HG02678 (cell line): ENCODE results near the gene TEX29.

Experiments
- ATAC-seq: cut with Tn5 transposase; IDR thresholded peaks from one replicate; pipeline ENCODE4 v1.9.1; 2021; ENCODE audit warnings: mild to moderate bottlenecking, moderate library complexity; ENCODE audit not compliant: unreplicated experiment

The TEX29 gene

DNA sequence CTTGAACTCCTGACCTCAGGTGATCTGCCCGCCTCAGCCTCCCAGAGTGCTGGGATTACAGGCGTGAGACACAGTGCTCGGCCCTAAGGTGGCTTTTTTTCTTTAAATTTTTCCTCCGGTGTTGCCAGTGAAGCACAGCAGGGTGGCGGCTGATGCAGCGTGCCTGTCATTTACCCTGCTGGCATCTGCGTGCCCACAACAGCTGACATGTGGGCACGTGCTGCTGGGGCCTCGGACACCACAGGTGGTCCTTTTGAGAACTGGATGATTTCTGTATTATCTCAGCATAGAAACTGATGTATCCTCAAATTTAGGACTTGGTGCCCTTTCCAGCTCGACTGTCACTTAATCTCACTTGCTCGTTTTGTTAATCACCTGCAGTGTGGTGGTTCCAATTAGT lies 31.2 kb upstream of the TEX29 start:
- ATAC-seq, result no peak

GRCh38 chr13:111291908-111292307 lies 28.5 kb upstream of the TEX29 start:
- ATAC-seq, result no peak

GRCh38 chr13:111292710-111293485 lies 27.5 kb upstream of the TEX29 start:
- no peak for ATAC-seq

DNA sequence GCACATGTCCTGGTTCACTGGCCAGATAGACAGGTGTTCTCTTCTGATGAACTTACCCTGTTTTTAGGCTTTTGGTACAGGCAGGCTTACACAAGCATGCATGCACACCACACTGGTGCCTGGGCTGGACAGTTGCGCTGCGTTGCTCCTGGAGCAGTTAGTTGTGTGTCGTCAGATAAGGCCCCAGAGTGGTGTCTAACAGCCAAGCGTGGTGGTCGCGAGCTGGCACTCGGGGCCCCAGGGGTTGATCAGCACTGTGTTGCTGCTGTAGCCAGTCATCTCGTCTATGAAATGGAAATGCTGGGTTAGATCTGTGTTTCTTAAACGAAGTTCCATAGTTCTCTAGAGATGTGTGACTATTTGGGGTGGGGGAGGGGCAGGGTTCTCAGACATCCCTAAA lies 24.6 kb upstream of the TEX29 start:
- no peak for ATAC-seq

DNA sequence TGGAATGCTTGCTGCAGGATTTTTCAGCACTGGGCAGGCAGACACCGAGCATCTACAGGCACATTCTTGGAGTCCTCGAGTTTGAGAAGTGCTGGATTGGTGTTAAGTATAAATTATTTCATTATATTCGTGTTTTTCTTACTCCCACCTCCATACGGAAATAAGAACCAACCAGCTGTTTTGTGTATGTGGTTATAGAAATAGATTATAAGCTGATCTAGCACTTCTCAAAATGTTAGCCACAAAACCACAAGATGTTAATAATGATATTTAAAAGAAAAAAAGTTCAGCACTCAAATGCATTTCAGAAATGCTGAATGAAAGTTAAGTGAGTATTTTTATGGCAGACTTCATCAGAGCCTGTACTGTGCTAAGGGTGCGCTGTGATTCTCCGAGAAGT lies 24.0 kb upstream of the TEX29 start:
- ATAC-seq, result no peak

- no peak for ATAC-seq
These were observed 22.0 kb upstream of the TEX29 start for GRCh38 chr13:111298214-111298975.

DNA sequence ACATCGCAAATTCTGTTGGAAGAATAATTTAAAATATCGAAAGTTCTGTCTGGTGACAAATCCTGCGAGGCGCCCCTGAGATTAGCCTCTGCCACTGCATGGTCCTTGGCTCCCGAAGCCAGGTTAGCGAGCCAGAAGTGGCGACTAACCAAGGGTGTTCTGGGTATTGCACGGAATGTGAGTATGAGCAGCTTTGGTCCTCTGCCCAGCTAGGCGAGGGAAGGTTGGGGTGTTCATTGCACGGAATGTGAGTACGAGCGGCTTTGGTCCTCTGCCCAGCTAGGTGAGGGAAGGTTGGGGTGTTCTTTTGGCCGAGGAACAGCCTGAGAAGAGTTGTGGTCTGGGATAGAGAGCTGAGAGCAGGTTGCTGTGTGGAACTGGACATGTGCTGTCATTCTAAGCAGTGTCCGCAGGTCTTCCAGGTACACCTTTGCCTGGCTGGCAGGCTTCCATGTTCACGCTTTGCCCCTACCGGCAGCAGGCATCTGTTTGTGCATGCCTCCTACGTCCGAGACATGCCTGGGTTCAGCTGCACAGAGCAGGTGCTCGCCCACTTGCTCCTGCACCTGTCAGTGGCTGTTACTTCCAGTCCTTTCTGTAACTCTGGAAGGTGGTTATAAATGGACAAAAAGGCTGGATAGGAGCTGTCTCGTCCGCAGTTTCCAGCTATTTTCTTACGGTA lies 18.3 kb upstream of the TEX29 start:
- ATAC-seq, result no peak

GRCh38 chr13:111303559-111303958 lies 16.9 kb upstream of the TEX29 start:
- ATAC-seq, result peak; percentile 4

GRCh38 chr13:111304041-111304544 lies 16.3 kb upstream of the TEX29 start:
- peak; percentile 95 for ATAC-seq

- no peak for ATAC-seq
These were observed 15.7 kb upstream of the TEX29 start for GRCh38 chr13:111304603-111305289.

DNA sequence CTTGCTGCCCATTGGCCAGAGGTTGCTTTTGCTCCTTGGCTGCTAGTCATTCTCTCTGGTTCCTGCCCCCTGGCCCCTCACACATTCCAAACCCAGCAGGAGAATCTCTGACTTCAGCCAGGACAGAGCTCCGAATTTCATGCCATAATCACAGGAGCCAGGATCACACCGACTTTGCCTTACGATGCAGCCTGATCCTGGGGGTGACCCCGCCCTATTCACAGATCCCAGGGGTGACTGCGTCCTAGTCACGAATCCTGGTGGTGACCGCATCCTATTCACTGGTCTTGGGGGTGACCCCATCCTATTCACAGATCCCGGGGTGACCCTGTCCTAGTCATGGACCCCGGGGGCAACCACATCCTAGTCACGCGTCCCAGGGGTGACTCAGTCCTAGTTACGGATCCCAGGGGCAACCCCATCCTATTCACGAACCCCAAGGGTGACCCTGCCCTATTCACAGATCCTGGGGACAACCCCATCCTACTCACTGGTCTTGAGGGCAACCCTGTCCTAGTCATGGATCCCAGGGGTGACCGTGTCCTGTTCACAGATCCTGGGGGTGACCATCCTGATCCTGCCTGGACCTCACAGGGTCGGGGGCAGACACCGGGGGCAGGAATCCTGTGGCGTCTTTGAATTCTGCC lies 7.4 kb upstream of the TEX29 start:
- no peak for ATAC-seq

- ATAC-seq, result no peak
These were observed 6.5 kb upstream of the TEX29 start for GRCh38 chr13:111313911-111314425.

GRCh38 chr13:111314852-111315251 lies 5.6 kb upstream of the TEX29 start:
- ATAC-seq, result no peak

DNA sequence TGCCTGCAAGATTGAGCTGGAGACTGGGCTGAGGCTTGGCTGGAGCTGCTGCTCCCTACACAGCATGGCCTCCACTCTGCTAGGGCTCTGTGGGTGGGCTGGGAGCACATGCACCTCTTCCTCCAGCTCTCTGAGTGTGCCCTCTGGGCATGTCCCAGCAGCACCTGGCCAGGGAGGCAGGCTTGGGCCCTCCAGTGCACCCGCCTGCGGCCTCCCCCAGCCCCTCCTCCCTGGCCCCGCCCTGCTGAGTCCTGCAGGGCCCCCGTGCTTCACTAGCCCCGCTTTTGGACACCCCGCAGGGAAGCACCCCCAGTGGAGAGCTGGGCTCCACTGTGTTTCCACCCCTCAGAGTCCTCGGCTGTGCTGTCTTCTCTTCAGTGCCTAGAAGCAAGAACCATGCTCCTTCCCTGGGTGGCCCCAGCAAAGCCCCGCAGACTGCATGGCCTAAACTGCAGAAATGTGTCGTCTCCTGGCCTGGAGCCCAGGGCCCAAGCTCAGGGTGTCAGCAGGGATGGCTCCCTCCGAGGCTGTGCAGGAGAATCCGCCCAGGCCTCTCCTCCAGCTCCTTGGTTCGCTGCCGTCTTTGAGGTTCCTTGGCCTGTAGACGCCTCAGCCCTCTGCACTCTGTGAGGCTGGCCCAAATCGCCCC lies 5.0 kb upstream of the TEX29 start:
- no peak for ATAC-seq

DNA sequence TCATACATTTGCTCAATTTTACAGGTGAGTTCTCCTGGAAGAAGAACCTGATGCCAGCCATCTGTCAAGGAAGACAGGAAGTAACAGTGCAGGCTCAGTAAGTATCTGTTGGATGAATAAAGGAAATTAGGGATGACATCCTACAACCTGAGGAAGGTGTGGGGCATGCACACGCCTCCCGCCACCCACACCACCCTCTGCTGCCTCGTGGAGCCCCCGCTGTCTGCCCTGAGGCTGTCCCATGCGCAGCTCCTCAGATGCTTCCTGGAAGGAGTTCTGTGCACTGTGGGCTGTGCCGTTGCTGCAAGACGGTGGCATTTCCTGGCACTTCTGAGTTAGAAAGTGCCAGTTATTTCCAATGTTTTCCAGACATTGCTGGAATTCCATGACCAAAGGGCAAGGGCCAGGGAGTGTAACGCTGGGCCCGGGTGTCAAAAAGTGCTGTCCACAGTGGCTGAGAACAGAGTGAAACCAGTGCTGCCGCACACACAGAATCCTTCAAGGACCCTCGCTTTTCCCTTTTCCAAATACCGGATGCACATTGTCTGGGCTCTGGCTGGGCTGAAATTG lies 4.2 kb upstream of the TEX29 start:
- ATAC-seq, result no peak

DNA sequence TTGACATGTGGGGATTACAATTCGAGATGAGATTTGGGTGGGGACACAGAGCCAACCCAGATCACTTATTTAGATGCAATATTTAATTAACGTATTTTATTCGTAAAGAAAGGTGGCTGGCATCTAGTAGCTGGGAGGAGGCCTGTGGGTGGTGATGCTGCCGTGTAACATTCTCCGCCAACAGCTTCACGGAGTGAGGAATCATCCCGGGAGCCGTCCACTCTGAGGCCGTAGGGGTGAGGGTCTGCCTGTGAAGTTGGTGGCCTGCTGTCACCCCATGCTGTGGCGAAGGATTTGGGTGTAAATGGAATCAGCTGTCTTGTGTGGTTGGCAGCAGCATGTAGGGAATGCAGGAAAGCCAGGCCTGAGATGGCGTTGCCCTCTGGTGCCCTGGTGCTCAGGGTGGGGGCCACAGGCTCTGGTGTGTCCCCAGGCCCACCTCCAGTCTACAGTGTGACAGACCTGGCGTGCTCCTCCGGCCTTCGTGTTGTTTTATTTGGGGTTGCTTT lies 3.3 kb upstream of the TEX29 start:
- no peak for ATAC-seq

DNA sequence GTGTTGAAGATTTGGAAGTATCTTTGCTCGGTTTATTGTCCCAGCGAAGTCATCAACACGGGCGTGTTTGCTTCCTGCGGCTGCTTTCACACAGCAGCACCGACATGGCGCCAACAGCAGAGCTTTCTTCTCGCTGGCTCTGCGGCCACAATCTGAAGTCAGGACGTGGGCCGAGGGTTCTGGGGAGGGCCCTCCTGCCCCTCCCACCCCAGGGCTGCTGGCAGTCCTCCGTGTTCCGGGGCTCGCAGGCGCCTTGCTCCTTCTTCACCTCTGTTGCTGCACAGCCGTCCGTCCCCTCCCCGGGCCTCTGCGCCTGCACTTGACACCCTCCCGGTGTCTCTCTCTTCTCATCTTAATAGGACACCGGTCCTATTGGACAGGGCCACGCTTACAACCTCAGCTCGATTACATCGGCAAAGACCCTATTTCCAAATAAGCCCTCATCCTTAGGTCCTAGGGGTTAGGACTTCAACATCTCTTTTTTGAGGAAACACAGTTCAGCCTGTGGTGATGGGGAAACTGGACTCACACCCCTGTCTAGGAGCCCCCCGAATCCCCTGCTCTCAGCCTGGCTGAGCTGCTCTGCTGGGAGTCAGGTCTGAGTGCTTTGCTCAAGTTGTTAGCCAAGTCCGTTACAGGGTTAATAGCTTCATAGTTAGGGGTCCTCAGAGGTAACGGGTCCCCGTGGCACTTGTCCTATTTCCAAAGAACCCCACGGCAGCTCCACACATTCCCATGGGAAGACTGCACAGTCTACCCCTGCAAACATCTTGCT lies 2.7 kb upstream of the TEX29 start:
- no peak for ATAC-seq

- no peak for ATAC-seq
These were observed 2.1 kb upstream of the TEX29 start for GRCh38 chr13:111318386-111318785.
